Measurements from ENCODE around the gene GATA5.

The GATA5 gene

GRCh38 chr20:62472941-62473585, 2.7 kb downstream of the GATA5 start:
- no peak for DNase-seq (ENCODE audit: low read depth)

- no peak for DNase-seq (ENCODE audit: low read depth)
These were observed 3.5 kb downstream of the GATA5 start for GRCh38 chr20:62472138-62472940.

- DNase-seq (ENCODE audit: low read depth): no peak
These were observed 5.3 kb downstream of the GATA5 start for GRCh38 chr20:62470459-62470858.

- no peak for DNase-seq (ENCODE audit: low read depth)
These were observed 5.8 kb downstream of the GATA5 start for GRCh38 chr20:62470001-62470400.

- DNase-seq (ENCODE audit: low read depth): no peak
These were observed 6.4 kb downstream of the GATA5 start for GRCh38 chr20:62469352-62469751.

- no peak for DNase-seq (ENCODE audit: low read depth)
These were observed 8.8 kb downstream of the GATA5 start for GRCh38 chr20:62466806-62467537.

GRCh38 chr20:62466072-62466760, 9.6 kb downstream of the GATA5 start:
- no peak for DNase-seq (ENCODE audit: low read depth)

GRCh38 chr20:62464990-62465389, 10.8 kb downstream of the GATA5 start:
- DNase-seq (ENCODE audit: low read depth): no peak

- no peak for DNase-seq (ENCODE audit: low read depth)
These were observed 11.4 kb downstream of the GATA5 start for GRCh38 chr20:62464425-62464770.

- DNase-seq (ENCODE audit: low read depth): no peak
These were observed 12.0 kb downstream of the GATA5 start for GRCh38 chr20:62463651-62464424.

- DNase-seq (ENCODE audit: low read depth): no peak
These were observed 12.7 kb downstream of the GATA5 start for GRCh38 chr20:62462976-62463592.

- DNase-seq (ENCODE audit: low read depth): no peak
These were observed 14.0 kb downstream of the GATA5 start for GRCh38 chr20:62461834-62462233.

GRCh38 chr20:62461157-62461556, 14.6 kb downstream of the GATA5 start:
- DNase-seq (ENCODE audit: low read depth): no peak

- no peak for DNase-seq (ENCODE audit: low read depth)
These were observed 15.1 kb downstream of the GATA5 start for GRCh38 chr20:62460678-62461077.

GRCh38 chr20:62459488-62459887, 16.3 kb downstream of the GATA5 start:
- DNase-seq (ENCODE audit: low read depth): no peak

- no peak for DNase-seq (ENCODE audit: low read depth)
These were observed 17.2 kb downstream of the GATA5 start for GRCh38 chr20:62458275-62459251.

GRCh38 chr20:62457831-62458230, 18.0 kb downstream of the GATA5 start:
- no peak for DNase-seq (ENCODE audit: low read depth)

GRCh38 chr20:62457098-62457497, 18.7 kb downstream of the GATA5 start:
- no peak for DNase-seq (ENCODE audit: low read depth)

GRCh38 chr20:62455929-62456328, 19.9 kb downstream of the GATA5 start:
- no peak for DNase-seq (ENCODE audit: low read depth)

Data from stimulated activated CD8-positive, alpha-beta memory T cell treated with anti-CD3 and anti-CD28 coated beads, Interleukin-7, amount 100 ng/mL, for 24 hours (primary cell).